Right lung (tissue), 5 donors: ENCODE data around the gene FREY1. TPM values are rescaled to one million over a fixed set of nuclear protein-coding genes. Genes with fewer than 3 reads are reported as not detected.
A peak's percentile ranks its signal among the peaks of the same experiment; 100 is the strongest.

ENCODE experiments used
- DNase-seq, 2 donors: peaks; one replicate each; pipeline ENCODE4 v3.0.0-alpha.2; 2013
- polyA plus RNA-seq, 5 donors: library from polyadenylated mRNA; unstranded; fragments of 120-200 nt; gene quantifications; one replicate each; pipeline versions ENCODE4 v1.2.1 to v1.2.3, GENCODE V29; 2013; ENCODE audit warnings: inconsistent platforms in 1 of 5, low replicate concordance in 1 of 5; ENCODE audit not compliant: insufficient read length in 5 of 5, insufficient read depth in 1 of 5

FREY1 gene
- polyA plus RNA-seq, 5 donors, result 0.21 to 0.33 (median 0.27) TPM

DNA sequence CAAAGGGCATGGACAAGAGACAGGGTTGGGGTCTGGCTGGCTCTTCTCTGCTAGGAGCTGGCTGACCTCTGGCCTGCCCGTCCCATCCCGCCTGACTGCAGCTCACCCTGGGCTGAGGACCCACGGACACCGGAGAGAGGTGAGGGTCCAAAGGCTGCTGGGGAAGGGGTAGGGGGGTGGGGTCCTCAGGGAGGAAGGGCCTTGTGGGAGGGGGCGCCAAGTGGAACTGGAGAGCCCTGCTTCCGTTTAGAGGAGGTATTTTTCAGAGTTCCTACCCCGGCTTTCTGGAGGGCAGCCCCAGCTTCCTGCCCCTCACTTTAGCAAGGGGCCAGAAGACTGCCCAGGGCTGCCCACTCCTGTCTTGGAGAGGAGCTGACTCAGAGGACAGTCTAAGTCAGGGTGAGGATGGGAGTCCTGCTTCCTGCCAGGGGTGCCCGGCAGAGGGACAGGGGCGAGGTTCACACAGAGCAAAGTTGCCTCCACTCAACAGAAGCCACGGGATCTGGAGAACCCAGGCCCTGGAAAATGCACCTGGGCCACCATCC is 22.5 kb upstream of the FREY1 start:
- no peak for DNase-seq

DNA sequence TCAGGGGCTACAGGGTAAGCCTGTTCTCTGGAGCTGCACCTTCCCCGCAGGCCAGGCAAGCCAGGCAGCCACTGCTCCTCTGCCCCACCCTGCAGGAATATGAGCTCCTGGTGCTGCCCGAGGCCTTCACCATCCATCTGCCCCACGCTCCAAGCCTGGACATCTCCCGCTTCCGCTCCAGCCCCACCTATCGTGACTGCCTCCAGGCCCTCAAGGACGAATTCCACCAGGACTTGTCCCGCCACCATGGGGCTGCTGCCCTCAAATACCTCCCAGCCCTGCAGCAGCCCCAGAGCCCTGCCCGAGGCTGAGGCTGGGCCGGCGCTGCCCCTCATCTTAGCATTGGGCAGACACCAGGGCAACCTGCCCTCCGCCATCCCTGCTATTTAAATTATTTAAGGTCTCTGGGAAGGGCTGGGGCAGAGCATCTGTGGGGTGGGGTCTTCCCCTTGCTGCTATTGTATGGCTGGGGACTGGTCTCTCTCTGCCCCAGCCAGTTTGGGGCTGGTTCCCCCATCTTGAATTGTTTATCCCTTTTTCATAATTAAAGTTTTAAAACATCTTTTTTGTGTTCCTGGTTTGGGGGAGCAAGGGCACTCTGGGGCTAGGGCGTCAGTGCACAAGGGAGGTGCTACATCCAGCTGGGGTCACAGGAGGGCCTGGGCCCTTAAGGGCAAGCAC is 21.6 kb upstream of the FREY1 start:
- no peak for DNase-seq

DNA sequence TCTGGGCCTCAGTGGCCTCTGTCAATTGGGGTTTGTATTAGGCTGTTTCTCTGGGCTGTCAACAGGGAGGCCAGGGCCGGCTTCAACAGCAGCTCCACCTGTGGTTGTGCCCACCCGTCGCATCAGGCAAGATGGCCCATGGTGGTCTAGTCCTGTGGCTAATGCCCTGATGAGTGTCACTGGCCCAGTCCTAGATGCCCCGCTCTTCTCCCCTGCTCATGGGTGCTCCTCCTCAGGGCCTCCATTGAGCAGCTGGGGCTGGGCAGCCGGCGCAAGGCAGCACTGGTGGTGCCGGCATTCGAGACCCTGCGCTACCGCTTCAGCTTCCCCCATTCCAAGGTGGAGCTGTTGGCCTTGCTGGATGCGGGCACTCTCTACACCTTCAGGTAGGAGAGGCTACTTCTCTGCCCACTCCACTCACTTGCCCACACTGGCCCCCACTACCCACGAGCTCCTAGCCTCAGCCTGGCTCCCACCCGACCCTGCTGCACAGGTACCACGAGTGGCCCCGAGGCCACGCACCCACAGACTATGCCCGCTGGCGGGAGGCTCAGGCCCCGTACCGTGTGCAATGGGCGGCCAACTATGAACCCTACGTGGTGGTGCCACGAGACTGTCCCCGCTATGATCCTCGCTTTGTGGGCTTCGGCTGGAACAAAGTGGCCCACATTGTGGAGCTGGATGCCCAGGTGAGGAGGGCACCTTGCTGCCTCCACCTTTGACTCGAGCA is 20.8 kb upstream of the FREY1 start:
- DNase-seq, result no peak

DNA sequence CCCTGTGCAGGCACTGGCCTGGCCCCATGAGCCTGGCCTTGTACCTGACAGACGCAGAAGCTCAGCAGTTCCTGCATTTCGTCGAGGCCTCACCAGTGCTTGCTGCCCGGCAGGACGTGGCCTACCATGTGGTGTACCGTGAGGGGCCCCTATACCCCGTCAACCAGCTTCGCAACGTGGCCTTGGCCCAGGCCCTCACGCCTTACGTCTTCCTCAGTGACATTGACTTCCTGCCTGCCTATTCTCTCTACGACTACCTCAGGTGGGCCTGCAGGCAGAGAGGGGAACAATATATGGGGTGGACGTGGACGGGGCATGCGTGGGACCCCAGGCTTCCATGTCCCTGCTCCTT is 20.2 kb upstream of the FREY1 start:
- no peak for DNase-seq

DNA sequence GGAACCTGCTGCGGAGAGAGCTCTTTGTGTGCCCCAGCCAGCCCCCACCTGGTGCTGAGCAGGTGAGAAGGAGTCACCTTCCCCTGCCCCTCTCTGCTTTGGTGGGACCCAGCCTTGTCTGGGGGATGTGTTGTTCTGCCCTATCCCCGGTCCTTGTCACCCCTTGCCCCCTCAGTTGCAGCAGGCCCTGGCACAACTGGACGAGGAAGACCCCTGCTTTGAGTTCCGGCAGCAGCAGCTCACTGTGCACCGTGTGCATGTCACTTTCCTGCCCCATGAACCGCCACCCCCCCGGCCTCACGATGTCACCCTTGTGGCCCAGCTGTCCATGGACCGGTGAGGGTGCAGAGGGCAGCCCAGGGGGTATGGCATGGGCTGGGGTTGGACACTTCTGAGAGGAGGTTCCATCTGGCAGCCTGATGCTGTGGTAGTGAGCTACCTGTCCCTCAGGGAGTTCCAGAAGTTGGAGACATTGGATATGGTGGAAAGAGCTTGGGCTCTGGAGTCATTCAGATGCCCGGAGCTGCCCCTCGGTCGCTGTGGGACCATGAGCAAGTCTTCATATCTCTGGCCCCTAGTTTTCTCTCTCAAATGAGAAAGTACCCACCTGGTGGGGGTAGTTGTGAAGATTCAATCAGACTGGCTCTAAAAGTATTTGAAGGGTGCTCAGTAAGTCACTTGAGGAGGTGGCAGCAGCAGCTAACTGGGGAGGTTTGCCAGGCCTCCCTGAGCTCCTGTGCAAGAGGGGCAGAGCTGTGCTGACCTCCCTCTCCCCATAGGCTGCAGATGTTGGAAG is 19.7 kb upstream of the FREY1 start:
- DNase-seq, result no peak

DNA sequence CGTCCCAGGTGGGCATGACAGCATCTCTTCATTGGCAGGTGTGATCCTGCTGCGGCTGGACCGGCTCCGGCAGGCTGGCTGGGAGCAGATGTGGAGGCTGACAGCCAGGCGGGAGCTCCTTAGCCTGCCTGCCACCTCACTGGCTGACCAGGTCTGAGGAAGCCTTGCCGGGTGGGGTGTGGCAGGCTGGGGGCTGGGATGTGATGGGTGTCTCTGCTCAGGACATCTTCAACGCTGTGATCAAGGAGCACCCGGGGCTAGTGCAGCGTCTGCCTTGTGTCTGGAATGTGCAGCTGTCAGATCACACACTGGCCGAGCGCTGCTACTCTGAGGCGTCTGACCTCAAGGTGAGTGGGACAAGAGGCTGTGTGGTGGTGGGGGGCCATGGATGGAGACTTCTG is 18.9 kb upstream of the FREY1 start:
- no peak for DNase-seq

DNA sequence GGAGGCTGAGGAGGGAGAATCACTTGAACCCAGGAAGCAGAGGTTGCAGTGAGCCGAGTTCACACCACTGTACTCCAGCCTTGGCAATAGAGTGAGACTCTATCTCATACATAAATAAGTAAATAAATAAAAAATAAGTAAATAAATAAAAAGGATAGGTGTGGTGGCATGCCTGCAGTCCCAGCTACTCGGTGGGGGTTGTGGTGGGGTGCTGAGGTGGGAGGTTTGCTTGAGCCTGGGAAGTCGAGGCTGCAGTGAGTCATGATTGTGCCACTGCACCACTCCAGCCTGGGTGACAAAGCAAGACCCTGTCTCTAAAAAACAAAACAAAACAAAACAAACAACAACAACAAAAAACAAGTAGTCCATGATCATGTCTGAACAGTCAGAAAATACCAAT is 18.5 kb upstream of the FREY1 start:
- no peak for DNase-seq

DNA sequence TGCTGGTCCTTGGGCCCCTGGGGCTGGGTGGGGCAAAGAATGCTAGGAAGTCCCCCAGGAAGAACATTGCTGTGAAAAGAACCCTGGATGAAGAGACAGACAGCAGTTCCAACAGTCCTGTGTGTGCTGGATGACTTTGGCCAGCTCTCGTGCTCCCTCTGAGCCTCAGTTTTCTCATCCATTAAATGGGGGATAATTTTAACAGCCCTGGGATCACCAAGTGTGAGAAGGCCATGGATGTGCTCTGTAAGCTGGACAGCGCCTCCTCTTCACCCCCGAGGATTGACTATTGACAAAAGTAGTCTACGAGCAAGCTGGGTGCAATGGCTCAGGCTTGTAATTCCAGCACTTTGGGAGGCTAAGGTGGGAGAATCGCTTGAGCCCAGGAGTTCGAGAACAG is 17.9 kb upstream of the FREY1 start:
- DNase-seq, result no peak

DNA sequence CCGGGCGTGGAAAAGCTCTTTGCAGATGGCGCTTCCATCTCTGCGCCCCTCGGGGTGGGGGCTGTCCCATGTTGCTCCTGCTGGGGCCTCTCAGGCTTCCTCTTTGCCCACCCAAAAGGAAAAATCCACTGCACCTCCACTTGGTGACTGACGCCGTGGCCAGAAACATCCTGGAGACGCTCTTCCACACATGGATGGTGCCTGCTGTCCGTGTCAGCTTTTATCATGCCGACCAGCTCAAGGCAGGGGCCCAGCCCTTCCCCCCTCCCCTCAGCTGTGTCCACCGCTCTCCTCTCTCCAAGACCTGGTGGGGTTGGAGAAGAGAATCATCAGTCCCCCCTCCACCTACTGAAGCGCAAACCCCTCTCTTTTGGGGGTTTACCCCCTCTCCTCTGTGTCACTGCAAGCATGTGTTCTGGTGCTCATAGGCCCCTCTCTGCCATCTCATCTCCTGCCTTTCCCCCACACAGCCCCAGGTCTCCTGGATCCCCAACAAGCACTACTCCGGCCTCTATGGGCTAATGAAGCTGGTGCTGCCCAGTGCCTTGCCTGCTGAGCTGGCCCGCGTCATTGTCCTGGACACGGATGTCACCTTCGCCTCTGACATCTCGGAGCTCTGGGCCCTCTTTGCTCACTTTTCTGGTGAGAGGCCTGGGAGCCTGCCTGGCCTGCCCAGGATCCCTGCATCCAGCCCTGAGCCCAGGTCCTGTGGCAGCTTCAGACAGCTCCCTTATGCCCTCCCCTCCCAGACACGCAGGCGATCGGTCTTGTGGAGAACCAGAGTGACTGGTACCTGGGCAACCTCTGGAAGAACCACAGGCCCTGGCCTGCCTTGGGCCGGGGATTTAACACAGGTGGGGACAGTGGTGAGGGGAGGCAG is 17.2 kb upstream of the FREY1 start:
- DNase-seq, result no peak

DNA sequence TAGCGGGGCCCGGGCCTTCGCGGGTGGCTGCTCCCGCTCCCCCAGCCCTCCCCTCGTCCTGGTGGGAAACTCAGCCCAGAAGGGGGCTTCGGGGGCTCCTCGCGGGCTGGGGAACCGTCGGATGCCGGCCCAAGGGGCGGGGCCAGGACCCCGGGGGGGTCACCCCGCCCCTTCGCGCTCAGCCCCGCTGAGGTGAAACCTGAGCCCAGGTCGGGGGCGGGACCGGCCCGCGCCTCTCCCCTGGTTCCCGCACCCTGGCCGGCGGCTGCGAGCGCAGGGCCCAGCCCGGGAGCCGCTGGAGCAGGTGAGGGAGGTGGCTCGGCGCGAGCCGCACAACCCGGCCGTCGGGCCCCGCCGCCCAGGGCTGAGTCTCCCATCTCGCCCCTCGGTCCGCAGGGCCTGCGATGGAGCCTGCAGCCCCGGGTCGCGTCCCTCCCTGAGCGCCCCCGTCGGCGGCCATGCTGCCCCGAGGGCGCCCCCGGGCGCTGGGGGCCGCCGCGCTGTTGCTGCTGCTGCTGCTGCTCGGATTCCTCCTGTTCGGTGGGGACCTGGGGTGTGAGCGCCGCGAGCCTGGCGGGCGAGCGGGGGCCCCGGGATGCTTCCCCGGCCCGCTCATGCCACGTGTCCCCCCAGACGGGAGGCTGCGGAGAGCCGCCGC is 15.5 kb upstream of the FREY1 start, which contains the start of gene LARGE2:
LARGE2 (plus strand) TSS at position 232 of the 658 bp plus-strand sequence; CDS start at position 459, 227 bp downstream.
- DNase-seq, result peak in 1 of 2 donors; percentile 36

DNA sequence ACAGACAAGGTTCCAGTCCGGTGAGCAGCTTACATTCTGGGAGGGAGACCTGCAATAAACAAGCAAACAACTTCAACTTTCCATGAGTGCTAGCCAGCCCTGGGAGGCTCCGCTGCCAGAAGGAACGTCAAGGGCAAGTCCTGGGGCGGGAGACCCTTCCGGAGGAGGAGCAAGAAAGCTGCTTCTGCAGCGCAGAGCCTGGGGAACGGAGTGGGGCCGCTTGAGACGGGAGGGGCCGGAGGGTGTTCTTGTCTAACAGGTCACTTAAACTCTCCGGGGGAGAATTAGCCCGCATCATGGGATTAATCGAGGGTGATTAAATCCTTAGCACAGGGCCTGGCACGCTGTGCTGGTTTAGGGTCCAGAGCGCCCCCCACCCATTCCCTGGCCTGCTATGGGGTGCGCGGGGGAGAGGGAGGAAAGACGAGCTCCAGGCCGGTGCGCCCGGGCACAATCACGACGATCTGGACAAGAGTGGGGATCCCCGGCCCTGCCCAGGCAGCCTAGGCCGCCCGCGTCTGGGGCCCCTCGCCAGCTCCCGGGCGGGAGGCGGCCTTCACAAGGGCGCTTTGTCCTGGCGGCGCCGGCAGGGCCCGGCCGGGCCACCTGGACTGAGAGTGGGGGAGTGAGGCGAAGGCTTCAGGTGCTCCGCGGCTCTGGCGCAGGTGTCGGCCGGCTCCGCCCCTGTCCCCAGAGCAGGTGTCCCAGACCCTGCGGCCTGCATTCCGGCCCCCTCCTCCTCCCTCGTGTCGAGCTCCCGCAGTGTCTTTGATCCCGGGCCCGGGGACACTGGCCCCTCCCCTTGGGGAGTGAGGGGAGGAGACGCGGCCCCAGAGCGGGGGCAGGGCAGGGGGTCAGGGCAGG is 14.7 kb upstream of the FREY1 start:
- DNase-seq, result peak; percentile 59 to 76

DNA sequence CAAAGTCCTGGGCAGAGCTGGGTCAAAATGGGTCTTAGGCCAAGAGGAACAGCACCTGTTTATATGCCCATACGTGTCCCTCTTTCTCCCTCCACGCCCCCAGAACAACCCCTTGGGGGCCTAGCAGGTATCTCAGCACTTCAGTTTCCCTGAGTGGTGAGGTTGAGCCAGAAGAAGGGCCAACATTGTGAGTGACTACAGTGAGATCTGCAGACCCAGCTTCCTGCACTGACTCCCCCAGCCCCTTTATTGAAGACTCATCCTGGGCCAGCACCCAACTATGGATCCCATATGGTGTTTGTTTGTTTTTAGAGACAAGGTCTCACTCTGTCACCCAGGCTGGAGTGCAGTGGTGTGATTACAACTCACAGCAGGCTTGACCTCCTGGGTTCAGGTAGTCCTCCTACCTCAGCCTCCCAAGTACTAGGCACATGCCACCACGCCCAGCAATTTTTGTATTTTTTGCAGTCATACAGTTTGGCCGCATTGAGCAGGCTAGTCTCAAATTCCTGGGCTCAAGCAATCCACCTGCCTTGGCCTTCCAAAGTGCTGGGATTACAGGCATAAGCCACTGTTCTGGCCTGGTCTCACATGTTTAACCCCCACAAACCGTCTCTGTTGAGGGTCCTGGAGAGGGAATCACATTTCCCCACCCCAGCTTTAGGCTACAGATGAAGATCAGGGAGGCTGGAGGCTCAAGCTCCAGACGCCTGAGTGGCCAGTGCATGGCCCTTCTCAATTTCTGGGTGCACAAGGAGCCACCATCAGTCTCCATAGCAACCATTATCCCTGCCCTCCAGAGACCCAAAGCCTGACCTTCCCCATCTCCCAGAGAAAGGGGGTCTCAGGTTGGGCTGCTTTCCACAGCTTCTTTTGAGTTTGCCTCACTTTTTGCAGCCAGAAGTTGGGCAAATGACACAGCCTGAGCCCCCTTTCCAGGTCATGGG is 13.7 kb upstream of the FREY1 start:
- DNase-seq, result no peak

DNA sequence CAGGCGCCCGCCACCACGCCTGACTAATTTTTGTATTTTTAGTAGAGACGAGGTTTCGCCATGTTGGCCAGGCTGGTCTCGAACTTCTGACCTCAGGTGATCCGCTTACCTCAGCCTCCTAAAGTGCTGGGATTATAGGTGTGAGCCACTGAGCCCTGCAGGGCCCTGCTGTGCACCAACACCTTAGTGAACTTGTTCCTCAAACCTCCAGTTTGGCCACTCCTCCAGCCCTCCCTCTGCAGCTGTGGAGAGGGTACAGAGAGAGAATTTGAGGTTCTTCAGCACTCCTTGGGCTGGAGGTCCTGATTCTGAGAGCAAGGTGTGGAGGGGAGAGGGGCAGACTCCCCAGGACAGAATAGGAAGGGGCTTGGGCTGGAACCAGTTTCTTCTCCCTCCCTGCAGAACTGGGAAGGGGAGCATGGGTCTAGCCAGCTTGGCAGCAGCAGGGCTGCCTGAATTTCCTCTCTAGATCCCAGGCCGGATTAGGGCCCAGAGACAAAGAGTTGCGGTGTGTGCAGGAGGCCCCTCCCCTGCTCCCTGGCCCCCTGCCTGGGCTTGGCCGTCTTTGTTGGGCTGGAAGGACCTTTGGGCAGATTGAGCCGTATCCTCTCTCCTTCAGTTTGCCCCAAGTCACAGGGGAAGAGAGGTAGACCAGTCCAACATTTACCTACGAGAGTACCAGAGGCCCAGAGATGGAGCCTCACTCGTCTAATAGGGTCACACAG is 12.9 kb upstream of the FREY1 start:
- no peak for DNase-seq

DNA sequence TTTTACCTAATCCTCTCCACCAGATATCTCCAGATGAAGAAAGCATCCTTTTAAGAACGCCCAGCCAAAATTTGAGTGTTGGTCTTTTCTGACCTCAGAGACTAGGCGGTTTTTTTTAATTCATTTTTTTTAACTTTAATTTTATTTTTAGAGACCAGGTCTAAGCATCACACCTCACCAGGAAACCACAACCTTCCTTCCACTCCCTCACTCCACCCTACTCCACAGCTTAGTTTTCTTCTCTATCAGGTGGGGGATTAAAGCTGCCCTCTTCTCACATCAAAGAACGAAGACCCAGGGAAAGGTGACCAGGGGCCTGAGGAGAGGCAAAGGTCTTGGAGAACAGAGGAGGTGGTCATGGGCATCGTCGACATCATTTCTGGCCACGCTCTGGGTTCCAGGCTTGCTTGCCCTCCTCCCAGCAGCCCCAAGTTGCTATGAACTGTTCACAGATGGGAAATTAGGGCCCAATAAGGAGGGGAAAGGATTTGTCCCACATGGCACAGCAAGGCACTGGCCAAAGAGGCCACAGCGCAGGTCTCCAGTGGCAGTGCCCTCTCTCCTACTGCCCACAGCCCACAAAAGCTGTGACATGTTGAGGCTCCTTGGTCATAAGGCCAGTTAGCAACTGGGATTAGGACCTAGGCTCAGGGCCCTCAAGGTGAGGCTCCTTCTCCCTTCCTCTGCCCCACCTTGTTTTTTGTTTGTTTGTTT is 12.0 kb upstream of the FREY1 start:
- DNase-seq, result no peak

DNA sequence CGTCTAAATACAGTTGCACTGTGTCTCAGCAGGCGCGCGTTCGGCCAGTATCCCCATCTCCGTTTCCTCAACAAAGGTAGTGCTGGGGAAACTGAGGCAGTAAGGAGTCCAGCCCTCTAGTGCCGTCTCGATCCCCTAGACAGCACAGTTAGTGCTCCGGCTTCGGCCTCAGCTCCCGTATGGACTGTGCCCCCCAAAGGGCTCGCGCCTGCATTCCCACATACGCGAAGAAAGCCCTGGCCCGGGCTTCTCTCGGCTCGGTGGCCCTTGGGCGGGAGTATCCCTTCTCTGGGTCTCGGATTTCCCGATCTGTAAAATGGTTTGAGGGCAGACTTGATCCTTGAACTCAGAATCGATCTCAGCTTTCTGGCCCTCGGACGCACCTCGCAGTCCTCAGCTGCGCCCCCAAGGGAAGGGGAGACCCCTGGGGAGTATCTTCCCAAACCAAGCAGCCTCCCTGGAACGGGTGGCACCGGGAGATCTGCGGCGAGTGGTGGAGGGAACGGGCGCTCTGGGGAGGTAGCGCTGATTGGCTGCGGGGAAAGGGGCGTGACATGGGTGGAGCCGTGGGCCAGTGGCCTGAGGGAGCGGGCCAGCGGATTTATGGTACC is 11.4 kb upstream of the FREY1 start:
- peak in 1 of 2 donors; percentile 28 for DNase-seq

DNA sequence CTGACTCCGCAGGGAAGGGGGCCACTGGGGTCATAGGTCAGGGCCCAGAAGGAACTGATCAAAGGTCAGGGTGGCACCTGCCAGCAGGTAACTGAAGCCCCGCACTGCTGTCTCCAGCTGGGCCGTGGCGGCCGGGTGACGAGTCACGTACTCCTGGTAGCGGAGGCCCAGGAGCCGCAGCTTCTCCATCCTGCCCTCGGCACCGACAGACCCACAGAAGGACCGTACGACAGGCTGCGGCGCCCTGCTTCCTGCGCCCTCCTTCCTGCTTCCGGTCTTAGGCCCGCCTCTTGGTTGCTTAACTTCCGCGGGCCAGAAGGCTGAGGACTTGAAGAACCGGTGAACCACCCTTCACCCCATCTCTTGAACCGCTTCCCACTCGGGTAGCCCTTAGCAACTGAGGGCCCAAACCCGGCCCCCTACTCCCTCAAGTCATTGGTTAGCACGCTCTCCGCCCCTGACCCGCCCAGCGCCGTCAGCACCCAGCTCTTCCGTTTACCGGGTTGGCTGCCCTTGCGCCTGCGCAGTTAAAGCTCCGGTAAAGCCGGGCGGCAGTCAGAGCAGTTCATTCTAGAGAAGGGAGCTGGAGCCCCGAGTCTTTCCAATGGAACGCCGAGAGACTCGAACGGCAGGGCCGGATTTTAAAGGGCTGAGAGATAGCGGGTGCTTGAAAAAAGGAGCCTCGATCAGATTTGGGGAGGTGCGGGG is 10.7 kb upstream of the FREY1 start, which contains the start of gene PEX16:
PEX16 (minus strand) TSS at position 255 of the 708 bp plus-strand sequence; CDS start at position 189, 66 bp downstream.
- DNase-seq, result peak; percentile 99
